ENCODE measurements around the gene IGSF6. TPM values are rescaled to one million over a fixed set of nuclear protein-coding genes. Genes with fewer than 3 reads are reported as not detected.

IGSF6 gene
- total and polyA plus RNA-seq, 2 of the 13 experiments (the other 11 are each of a cell fraction or from before 2014, with no cell fraction given) = not detected

DNA sequence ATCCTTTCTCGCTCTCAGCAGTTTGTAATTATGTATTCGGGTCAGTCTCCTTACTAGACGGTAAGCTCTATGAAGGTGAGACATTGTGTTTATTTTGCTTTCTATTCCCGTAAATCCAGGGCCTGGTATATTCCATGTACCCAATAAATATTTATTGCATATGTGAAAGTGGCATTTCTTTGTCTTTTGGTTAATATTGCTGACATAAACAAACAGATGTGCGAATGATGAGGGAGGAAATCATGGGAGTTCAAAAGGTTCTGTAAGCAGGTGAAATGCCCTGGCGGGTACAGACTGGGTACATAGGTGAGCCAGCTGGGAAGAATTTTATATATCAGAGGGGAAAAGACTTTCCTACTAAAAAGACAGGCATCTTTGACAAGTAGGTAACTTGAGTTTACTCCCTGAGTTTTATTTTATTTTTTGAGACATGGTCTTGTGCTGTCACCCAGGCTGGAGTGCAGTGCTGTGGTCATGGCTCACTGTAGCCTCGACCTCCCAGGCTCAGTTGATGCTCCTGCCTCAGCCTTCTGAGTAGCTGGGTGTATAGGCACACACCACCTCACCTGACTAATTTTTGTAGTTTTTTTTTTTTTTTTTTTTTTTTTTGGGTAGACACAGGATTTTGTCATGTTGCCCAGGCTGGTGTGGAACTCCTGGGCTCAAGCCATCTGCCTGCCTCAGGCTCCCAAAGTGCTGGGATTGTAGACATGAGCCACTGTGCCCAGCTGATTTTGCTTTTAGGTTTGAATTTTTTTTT lies 58.7 kb downstream of the IGSF6 start:
- no peak; the same call in 1 of the 3 replicates for ATAC-seq
- ChIA-PET CTCF (ENCODE audit: low intra/inter-chr PET ratio, low total read pairs) (no interaction called here), POLR2A (no interaction called here)
- Histone ChIP-seq H3K27ac (ENCODE audit: extremely low read length, insufficient read depth, low read length) (no peak overlapping the region), H3K4me3 (replicated peaks in 1 of 3; ENCODE audit: insufficient read depth in 1 of 3, low read depth in 2 of 3, low read length in 3 of 3) (no peak overlapping the region), H3K9me3 (ENCODE audit: low read length) (no peaks in the 10 kb centered on the region), H4K20me1 (ENCODE audit: insufficient read depth, low read length) (no peaks in the 10 kb centered on the region), H2AFZ (ENCODE audit: low read length) (no peak overlapping the region), H3K4me1 (ENCODE audit: insufficient read depth, low read length) (peaks cover 24% of the 10 kb centered on the region), H3K9ac (ENCODE audit: insufficient read depth, low read depth, low read length) (no peak overlapping the region), H3K36me3 (replicated peaks in 1 of 2; ENCODE audit: control insufficient read depth in 1 of 2, insufficient read depth in 2 of 2, low read length in 2 of 2) (no peaks in the 10 kb centered on the region), H3K27me3 (ENCODE audit: control insufficient read depth in 1 of 2, insufficient read depth in 2 of 2, low read length in 2 of 2) (peaks cover 0 to 20% of the 10 kb centered on the region in 2 experiments; a peak in 2 of 5 replicates), H3K79me2 (ENCODE audit: insufficient read depth, low read length) (no peaks in the 10 kb centered on the region), H3K4me2 (ENCODE audit: low read depth, low read length) (no peak overlapping the region)
- TF ChIP-seq YY1 (IDR thresholded peaks at IDR 0.05; ENCODE audit: insufficient read depth, insufficient replicate concordance, low read depth, low read length) = no peak
- TF ChIP-seq MAFF (IDR thresholded peaks at IDR 0.05; ENCODE audit: low read depth, low read length) = peak; percentile 94
- TF ChIP-seq SP2 (CRISPR knock-in tag; IDR thresholded peaks at IDR 0.05) = no peak
- peak; percentile 95 to 96 for TF ChIP-seq MAFK (conservative IDR thresholded peaks at IDR 0.05 in 1 of 2, IDR thresholded peaks at IDR 0.05 in 1 of 2; ENCODE audit: low read length in 2 of 2)
- TF ChIP-seq ZNF367 (CRISPR knock-in tag; IDR thresholded peaks at IDR 0.05; ENCODE audit: borderline replicate concordance) = no peak
- TF ChIP-seq ZSCAN9 (CRISPR knock-in tag; IDR thresholded peaks at IDR 0.05; ENCODE audit: borderline replicate concordance) = no peak
- no peak for TF ChIP-seq MNT (IDR thresholded peaks at IDR 0.05)
- no peak for TF ChIP-seq ZNF570 (CRISPR knock-in tag; IDR thresholded peaks at IDR 0.05; ENCODE audit: borderline replicate concordance)
- TF ChIP-seq AHR (CRISPR knock-in tag; IDR thresholded peaks at IDR 0.05) = no peak
- no peak for TF ChIP-seq ZMYM4 (CRISPR knock-in tag; IDR thresholded peaks at IDR 0.05)
- TF ChIP-seq, protein P1, sequence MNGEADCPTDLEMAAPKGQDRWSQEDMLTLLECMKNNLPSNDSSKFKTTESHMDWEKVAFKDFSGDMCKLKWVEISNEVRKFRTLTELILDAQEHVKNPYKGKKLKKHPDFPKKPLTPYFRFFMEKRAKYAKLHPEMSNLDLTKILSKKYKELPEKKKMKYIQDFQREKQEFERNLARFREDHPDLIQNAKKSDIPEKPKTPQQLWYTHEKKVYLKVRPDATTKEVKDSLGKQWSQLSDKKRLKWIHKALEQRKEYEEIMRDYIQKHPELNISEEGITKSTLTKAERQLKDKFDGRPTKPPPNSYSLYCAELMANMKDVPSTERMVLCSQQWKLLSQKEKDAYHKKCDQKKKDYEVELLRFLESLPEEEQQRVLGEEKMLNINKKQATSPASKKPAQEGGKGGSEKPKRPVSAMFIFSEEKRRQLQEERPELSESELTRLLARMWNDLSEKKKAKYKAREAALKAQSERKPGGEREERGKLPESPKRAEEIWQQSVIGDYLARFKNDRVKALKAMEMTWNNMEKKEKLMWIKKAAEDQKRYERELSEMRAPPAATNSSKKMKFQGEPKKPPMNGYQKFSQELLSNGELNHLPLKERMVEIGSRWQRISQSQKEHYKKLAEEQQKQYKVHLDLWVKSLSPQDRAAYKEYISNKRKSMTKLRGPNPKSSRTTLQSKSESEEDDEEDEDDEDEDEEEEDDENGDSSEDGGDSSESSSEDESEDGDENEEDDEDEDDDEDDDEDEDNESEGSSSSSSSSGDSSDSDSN (CRISPR knock-in tag; IDR thresholded peaks at IDR 0.05) = no peak
- TF ChIP-seq, protein P2, sequence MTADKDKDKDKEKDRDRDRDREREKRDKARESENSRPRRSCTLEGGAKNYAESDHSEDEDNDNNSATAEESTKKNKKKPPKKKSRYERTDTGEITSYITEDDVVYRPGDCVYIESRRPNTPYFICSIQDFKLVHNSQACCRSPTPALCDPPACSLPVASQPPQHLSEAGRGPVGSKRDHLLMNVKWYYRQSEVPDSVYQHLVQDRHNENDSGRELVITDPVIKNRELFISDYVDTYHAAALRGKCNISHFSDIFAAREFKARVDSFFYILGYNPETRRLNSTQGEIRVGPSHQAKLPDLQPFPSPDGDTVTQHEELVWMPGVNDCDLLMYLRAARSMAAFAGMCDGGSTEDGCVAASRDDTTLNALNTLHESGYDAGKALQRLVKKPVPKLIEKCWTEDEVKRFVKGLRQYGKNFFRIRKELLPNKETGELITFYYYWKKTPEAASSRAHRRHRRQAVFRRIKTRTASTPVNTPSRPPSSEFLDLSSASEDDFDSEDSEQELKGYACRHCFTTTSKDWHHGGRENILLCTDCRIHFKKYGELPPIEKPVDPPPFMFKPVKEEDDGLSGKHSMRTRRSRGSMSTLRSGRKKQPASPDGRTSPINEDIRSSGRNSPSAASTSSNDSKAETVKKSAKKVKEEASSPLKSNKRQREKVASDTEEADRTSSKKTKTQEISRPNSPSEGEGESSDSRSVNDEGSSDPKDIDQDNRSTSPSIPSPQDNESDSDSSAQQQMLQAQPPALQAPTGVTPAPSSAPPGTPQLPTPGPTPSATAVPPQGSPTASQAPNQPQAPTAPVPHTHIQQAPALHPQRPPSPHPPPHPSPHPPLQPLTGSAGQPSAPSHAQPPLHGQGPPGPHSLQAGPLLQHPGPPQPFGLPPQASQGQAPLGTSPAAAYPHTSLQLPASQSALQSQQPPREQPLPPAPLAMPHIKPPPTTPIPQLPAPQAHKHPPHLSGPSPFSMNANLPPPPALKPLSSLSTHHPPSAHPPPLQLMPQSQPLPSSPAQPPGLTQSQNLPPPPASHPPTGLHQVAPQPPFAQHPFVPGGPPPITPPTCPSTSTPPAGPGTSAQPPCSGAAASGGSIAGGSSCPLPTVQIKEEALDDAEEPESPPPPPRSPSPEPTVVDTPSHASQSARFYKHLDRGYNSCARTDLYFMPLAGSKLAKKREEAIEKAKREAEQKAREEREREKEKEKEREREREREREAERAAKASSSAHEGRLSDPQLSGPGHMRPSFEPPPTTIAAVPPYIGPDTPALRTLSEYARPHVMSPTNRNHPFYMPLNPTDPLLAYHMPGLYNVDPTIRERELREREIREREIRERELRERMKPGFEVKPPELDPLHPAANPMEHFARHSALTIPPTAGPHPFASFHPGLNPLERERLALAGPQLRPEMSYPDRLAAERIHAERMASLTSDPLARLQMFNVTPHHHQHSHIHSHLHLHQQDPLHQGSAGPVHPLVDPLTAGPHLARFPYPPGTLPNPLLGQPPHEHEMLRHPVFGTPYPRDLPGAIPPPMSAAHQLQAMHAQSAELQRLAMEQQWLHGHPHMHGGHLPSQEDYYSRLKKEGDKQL (CRISPR knock-in tag; IDR thresholded peaks at IDR 0.05; ENCODE audit: low read depth) = no peak
- TF ChIP-seq ZNF703 (CRISPR knock-in tag; IDR thresholded peaks at IDR 0.05; ENCODE audit: borderline replicate concordance) = no peak
- 12% methylated on average over 7 of the region's 7 CpGs for WGBS (ENCODE audit: low lambda C conversion rate)
- no peak for DNase-seq (ENCODE audit: low spot score)
- BruUV-seq (replicated peaks) = no TSS peak
- in situ Hi-C loops (cut with HindIII; ENCODE audit: extremely low pct_ligation_motif_present, low pct_unique_long_range_greater_than_20kb) (no loop called here), intact Hi-C loops (cut with micrococcal nuclease; ENCODE audit: unreplicated experiment) (no loop called here)
- FAIRE-seq = no peak
